Muscle layer of colon (tissue), 2 donors: ENCODE data around the gene SCAF11.

Experiments
- H3K27ac ChIP-seq: one replicate; pipeline ENCODE4 v1.7.0; 2013; ENCODE audit warnings: low read depth, mild to moderate bottlenecking, low read length, moderate library complexity
- H3K27me3 ChIP-seq, 2 donors: one replicate each; pipeline ENCODE4 v1.7.0; 2013; ENCODE audit warnings: low read length in 2 of 2, mild to moderate bottlenecking in 2 of 2; ENCODE audit not compliant: insufficient read depth in 2 of 2, control insufficient read depth in 1 of 2
- H3K36me3 ChIP-seq: one replicate; pipeline ENCODE4 v1.7.0; 2013; ENCODE audit warnings: mild to moderate bottlenecking, low read length; ENCODE audit not compliant: insufficient read depth
- H3K4me1 ChIP-seq: one replicate; pipeline ENCODE4 v1.7.0; 2013; ENCODE audit warnings: mild to moderate bottlenecking, low read length; ENCODE audit not compliant: insufficient read depth
- H3K4me3 ChIP-seq, 2 donors: one replicate each; pipeline ENCODE4 v1.7.0; 2013; ENCODE audit warnings: low read length in 2 of 2, low read depth in 1 of 2, mild to moderate bottlenecking in 1 of 2, moderate library complexity in 1 of 2
- H3K9ac ChIP-seq: one replicate; pipeline ENCODE4 v1.7.0; 2013; ENCODE audit warnings: low read length
- H3K9me3 ChIP-seq: one replicate; pipeline ENCODE4 v1.7.0; 2013; ENCODE audit warnings: mild to moderate bottlenecking, low read length
- donor health status: abdominal sarcoma.
- donor health status: Adenocarcinoma of cecum.

Gene SCAF11

DNA sequence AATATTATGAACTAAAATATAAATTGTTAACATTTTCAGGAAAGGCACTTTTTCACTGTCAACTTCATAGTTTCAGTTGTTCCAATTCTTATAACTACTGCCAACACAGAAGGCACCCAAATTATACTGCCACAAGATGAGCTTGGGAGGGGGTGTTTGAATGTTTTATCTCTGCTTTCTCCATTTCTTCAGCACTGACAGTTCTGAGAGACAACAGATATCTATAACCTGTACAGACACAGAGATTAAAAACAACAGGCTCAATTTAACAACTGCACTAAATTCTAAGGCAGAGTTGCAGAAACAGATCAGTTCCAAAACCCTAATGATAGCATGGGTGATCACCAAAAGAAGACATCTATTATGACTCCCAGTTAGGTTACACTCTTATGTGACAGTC, 12.8 kb downstream of the SCAF11 start:
- Histone ChIP-seq H3K36me3 (no peaks in the 10 kb centered on the region), H3K9ac (no peak overlapping the region), H3K27ac (no peak overlapping the region), H3K27me3 (no peaks in the 10 kb centered on the region), H3K9me3 (no peaks in the 10 kb centered on the region), H3K4me1 (peaks cover 31% of the 10 kb centered on the region), H3K4me3 (no peak overlapping the region)

DNA sequence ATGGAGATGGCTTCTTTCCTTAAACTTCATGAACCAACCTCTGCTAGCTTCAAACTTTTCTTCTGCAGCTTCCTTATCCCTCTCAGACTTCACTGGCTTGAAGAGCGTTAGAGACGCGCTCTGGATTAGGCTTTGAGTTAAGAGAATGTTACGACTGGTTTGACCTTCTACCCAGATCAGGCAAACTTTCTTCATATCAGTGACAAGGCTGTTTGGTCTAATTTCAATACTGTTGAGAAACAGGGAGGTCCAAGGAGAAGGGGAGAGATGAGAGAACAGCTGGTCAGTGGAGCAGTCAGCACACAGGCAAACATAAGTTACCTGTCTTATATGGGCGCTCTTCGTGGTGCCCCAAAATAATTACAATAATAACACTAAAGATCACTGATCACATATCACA, 14.9 kb downstream of the SCAF11 start:
- Histone ChIP-seq H3K36me3 (no peaks in the 10 kb centered on the region), H3K4me3 (no peak overlapping the region), H3K9ac (no peak overlapping the region), H3K27me3 (no peaks in the 10 kb centered on the region), H3K4me1 (peaks cover 38% of the 10 kb centered on the region), H3K9me3 (no peaks in the 10 kb centered on the region), H3K27ac (no peak overlapping the region)

DNA sequence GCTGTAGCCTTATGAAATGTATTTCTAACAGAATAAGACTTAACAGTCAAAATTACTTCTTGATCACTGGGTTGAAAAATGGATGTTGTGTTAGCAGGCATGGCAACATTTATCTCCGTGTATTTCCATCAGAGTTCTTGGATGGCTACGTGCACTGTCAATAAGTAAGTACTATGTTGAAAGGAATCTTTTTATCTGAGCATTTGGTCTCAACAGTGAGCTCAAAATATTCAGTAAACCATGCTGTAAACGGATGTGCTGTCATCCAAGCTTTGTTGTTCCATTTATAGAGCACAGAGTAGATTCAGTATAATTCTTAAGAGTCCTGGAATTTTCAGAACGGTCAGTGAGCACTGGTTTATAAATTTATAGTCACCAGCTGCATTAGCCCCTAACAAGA, 15.5 kb downstream of the SCAF11 start:
- Histone ChIP-seq H3K27ac (no peak overlapping the region), H3K36me3 (no peaks in the 10 kb centered on the region), H3K27me3 (no peaks in the 10 kb centered on the region), H3K4me3 (no peak overlapping the region), H3K9me3 (no peaks in the 10 kb centered on the region), H3K9ac (no peak overlapping the region), H3K4me1 (peaks cover 38% of the 10 kb centered on the region)

DNA sequence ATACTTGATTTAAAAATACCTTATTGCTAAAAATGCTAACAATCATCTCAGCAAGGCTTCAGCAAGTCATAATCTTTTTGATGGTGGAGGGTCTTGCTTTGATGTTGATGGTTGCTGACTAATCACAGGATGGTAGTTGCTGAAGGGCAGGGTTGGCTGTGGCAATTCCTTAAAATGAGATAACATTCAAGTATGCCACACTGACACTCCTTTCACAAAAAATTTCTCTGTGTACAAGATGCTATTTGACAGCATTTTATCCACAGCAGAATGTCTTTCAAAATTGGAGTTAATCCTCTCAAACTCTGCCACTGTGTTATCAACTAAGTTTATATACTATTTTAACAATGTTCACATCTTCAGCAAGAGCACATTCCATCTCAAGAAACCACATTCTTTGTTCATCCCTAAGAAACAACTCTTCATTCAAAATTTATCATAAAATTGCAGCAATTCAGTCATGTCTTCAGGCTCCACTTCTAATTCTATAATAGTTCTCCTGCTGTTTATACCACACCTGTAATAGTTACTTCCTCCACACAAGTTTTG, 16.1 kb downstream of the SCAF11 start:
- peaks cover 40% of the 10 kb centered on the region for H3K4me1 ChIP-seq
- H3K9ac ChIP-seq: no peak overlapping the region
- H3K4me3 ChIP-seq: no peak overlapping the region
- no peaks in the 10 kb centered on the region for H3K9me3 ChIP-seq
- no peaks in the 10 kb centered on the region for H3K36me3 ChIP-seq
- no peaks in the 10 kb centered on the region for H3K27me3 ChIP-seq
- no peak overlapping the region for H3K27ac ChIP-seq

DNA sequence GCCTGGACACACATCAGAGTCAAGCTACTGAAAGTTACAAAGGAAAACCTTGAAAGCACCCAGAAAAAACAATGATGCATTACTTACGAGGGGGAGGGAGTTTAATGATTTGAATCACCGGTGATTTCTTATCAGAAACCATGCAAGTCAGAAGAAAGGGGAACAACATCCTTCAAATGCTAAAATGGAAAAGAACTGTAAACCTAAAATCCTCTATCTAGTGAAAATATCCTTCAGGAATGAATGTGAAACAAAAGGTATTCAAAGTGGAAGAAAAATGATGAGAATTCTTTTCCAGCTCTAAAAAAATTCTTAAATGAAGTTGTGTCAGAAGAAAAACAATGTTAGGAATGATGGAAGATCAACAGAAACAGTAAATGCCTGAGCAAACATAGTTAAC, 16.8 kb downstream of the SCAF11 start:
- H3K9ac ChIP-seq: no peak overlapping the region
- H3K36me3 ChIP-seq: no peaks in the 10 kb centered on the region
- no peaks in the 10 kb centered on the region for H3K27me3 ChIP-seq
- H3K9me3 ChIP-seq: no peaks in the 10 kb centered on the region
- no peak overlapping the region for H3K27ac ChIP-seq
- H3K4me3 ChIP-seq: no peak overlapping the region
- H3K4me1 ChIP-seq: peaks cover 41% of the 10 kb centered on the region

DNA sequence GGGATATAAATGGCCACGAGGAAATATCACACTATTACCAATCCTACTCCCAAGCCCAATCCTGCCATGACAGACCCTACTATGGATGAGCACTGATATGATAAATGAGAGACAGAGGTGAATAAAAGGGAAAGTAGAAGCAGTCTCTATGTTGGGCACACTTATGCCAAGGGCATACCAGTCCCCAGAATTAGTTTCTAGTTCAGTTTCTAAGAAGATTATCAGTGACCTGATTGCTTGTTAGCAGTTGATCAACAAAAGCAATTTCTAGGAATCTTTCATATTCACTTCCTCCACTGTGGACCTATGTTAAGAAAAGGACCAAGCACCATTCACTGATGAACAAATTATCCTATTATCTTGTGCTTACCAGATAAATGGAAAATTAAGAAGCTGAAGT, 20.0 kb downstream of the SCAF11 start:
- peaks cover 44% of the 10 kb centered on the region for H3K4me1 ChIP-seq

DNA sequence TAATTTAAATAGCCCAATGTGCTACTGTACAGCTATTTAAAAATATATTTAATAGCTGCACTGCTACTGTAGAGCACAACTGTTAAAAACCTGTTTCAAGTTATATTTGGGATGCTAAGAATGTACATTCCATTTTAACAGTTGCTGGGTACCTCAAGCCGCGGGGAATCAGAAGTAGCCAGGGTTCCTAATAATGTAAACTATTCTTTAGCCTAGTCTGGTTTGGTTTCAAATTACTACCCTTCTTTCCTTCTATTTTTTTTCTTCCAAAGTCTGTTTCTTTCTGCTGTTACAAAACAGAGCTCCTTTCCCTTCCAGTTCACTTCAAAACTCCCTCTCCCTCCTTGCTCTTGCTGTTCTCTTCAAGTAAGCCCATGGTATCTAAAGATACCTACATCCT, 21.3 kb downstream of the SCAF11 start:
- H3K36me3 ChIP-seq: no peaks in the 10 kb centered on the region
- H3K4me1 ChIP-seq: peaks cover 38% of the 10 kb centered on the region
- no peaks in the 10 kb centered on the region for H3K27me3 ChIP-seq
- H3K9me3 ChIP-seq: no peaks in the 10 kb centered on the region
- H3K9ac ChIP-seq: no peak overlapping the region
- no peak overlapping the region for H3K4me3 ChIP-seq
- no peak overlapping the region for H3K27ac ChIP-seq

More for the DNA sequence above, 20.0 kb downstream of the SCAF11 start:
- Histone ChIP-seq H3K4me3 (no peak overlapping the region), H3K9ac (no peak overlapping the region), H3K27ac (no peak overlapping the region), H3K9me3 (no peaks in the 10 kb centered on the region), H3K27me3 (no peaks in the 10 kb centered on the region), H3K36me3 (no peaks in the 10 kb centered on the region)

DNA sequence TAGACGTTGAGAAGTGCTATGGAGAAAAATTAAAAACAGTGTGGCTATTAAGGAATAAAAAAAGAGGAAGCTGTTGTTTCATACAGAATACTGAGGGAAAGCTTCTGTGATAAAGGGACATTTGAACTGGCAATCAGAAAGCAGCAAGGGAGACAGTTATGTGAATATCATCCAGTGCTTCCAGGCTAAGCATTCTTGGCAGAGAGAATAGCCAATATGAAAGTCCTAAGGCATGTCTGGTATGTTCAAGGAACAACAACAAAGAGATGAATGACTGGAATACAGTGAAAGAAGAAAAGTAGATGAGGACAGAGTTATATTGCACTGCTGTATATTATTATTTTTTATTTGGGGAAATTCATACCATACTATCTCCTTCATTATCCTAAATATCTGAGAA, 23.9 kb downstream of the SCAF11 start:
- Histone ChIP-seq H3K27me3 (no peaks in the 10 kb centered on the region), H3K4me1 (peaks cover 31% of the 10 kb centered on the region), H3K27ac (no peak overlapping the region), H3K36me3 (peaks cover 15% of the 10 kb centered on the region), H3K4me3 (no peak overlapping the region), H3K9ac (no peak overlapping the region), H3K9me3 (no peaks in the 10 kb centered on the region)

DNA sequence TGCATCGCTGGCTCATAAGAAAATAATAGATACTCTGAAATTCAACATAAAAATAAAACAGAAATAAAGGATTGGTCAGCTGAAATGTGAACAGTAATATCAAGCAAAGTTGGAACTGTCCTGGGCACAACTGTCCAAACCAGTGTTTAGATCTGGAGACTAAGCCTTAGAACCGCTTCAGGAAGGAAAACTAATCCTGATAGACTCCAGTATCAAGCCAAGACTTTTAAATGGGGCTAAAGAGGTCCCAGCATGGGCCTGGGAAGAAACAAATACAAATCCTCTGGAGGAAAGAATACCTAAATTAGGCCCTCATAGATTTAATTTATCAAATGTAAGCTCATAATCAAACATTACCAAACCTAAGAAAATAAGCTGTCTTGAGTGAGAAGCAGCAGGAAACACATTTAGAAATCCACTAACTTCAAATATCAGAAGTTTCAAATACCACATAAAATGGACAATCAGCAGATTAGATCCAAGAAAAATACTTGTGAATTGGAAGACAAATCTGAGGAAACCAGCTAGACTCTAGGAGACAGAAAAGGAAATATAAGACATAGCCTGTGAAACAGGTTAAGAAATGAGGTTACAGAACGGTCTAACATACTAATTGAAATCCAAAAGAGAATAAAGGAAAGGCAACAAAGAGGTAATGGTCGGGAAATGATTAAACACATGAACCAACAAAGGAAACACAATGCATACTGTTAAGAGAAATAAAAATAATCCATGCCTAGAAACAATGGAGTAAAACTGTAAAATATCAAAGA, 27.6 kb downstream of the SCAF11 start:
- Histone ChIP-seq H3K36me3 (peaks cover 15% of the 10 kb centered on the region), H3K9me3 (no peaks in the 10 kb centered on the region), H3K27me3 (no peaks in the 10 kb centered on the region), H3K4me1 (peaks cover 13% of the 10 kb centered on the region), H3K9ac (no peak overlapping the region), H3K4me3 (no peak overlapping the region), H3K27ac (no peak overlapping the region)

DNA sequence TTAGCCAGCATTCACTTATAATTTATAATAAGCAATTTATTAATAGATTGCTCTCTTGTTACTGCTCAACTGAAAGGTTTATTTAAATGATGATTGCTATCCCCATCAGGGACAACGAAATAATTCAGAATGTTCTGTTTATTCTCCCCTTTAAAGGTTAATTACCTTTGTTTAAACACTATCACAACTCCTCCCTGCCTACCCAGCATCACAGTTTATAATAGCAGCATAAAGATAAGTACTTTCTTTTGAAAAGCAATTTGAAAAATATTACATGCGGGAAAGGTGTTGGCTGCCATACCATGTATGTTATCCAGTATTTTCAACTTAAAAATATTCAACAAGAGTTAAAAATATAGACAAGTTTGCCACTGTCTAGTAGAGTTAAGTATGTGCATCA, 30.6 kb downstream of the SCAF11 start:
- Histone ChIP-seq H3K36me3 (peaks cover 15% of the 10 kb centered on the region), H3K27ac (no peak overlapping the region), H3K9ac (no peak overlapping the region)

DNA sequence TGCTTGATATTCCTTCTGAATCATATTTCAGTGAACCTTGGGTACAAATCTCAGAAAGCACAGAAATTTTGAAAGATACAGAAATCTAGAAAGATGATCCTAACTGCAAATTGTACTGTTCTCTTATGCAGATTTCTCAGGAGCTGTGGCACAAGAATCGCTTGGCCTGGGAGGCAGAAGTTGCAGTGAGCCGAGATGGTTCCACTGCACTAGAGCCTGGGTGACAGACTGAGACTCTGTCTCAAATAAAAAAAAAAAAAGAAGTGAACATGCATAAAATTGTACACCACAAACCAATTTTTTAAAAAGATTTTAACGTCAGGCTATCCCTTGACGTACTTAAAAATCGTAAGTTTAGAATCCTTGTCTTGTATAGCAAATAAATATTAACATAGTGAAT, 31.3 kb downstream of the SCAF11 start:
- no peaks in the 10 kb centered on the region for H3K4me1 ChIP-seq
- peaks cover 15% of the 10 kb centered on the region for H3K36me3 ChIP-seq
- no peaks in the 10 kb centered on the region for H3K9me3 ChIP-seq
- no peak overlapping the region for H3K27ac ChIP-seq
- H3K9ac ChIP-seq: no peak overlapping the region
- H3K27me3 ChIP-seq: no peaks in the 10 kb centered on the region
- H3K4me3 ChIP-seq: no peak overlapping the region

More for the DNA sequence above, 30.6 kb downstream of the SCAF11 start:
- Histone ChIP-seq H3K4me3 (no peak overlapping the region), H3K9me3 (no peaks in the 10 kb centered on the region), H3K27me3 (no peaks in the 10 kb centered on the region), H3K4me1 (no peaks in the 10 kb centered on the region)

DNA sequence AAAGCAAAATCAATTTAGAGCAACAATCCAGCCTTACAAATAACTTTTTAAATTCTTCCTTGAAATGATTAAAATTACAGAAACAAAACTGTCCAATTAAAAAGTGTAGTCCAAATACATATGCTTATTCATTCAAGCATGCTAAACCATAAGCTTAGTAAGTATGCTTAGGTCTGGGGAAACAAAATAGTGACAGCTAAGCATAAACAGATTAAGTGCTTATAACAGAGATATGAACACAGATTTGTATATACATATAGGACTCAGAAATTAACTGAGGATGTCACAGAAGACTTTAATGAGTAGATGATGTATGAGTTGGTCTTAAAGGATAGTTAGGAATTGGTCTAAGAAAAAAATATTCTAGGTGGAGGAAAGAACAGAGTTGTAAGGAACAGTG, 41.8 kb downstream of the SCAF11 start:
- no peak overlapping the region for H3K4me3 ChIP-seq
- H3K4me1 ChIP-seq: no peaks in the 10 kb centered on the region
- no peaks in the 10 kb centered on the region for H3K9me3 ChIP-seq
- peaks cover 27% of the 10 kb centered on the region for H3K36me3 ChIP-seq
- no peak overlapping the region for H3K27ac ChIP-seq
- no peaks in the 10 kb centered on the region for H3K27me3 ChIP-seq
- H3K9ac ChIP-seq: no peak overlapping the region
